DND-41 (cell line): ENCODE measurements around the gene MAP3K9.

ENCODE experiments used
- CTCF ChIP-seq: IDR thresholded peaks from 2 replicates; pipeline ENCODE4 v1.5.1; 2012; ENCODE audit warnings: borderline replicate concordance, low read length, moderate library complexity, mild to moderate bottlenecking; ENCODE audit not compliant: poor library complexity, severe bottlenecking; ENCODE audit errors: extremely low read depth
- EZH2 ChIP-seq: IDR thresholded peaks from 3 replicates; pipeline ENCODE4 v1.6.1; 2012; ENCODE audit warnings: borderline replicate concordance, low read depth, mild to moderate bottlenecking, moderate library complexity, low read length, inconsistent platforms; ENCODE audit not compliant: severe bottlenecking

GRCh38 chr14:70754991-70755390, 54.3 kb downstream of the MAP3K9 start:
- no peak for TF ChIP-seq CTCF
- TF ChIP-seq EZH2, result no peak
